ENCODE data around the gene FYB2.

GRCh38 chr1:56726706-56727105 lies 92.5 kb downstream of the FYB2 start:
- TF ChIP-seq CTCF (IDR thresholded peaks at IDR 0.05) (no peak), POLR2A (IDR thresholded peaks at IDR 0.05) (no peak), POLR2AphosphoS5 (IDR thresholded peaks at IDR 0.05) (no peak)

All from sigmoid colon (tissue), 4 donors.